ENCODE data around the gene CHTOP. TPM values are rescaled to one million over a fixed set of nuclear protein-coding genes. Genes with fewer than 3 reads are reported as not detected.

Gene CHTOP
- total RNA-seq, 4 donors from 2014 or later: 39.1 to 64.1 (median 45.7) TPM

- no peak for TF ChIP-seq CTCF (IDR thresholded peaks at IDR 0.05; ENCODE audit: low read depth)
Observed at GRCh38 chr1:153679337-153680119, 45.7 kb downstream of the CHTOP start.

GRCh38 chr1:153680120-153680403 is 46.2 kb downstream of the CHTOP start:
- no peak for TF ChIP-seq CTCF (IDR thresholded peaks at IDR 0.05; ENCODE audit: low read depth)

GRCh38 chr1:153682730-153683129 is 48.9 kb downstream of the CHTOP start:
- no peak for TF ChIP-seq CTCF (IDR thresholded peaks at IDR 0.05; ENCODE audit: low read depth)

GRCh38 chr1:153683854-153684253 is 50.0 kb downstream of the CHTOP start:
- TF ChIP-seq CTCF (IDR thresholded peaks at IDR 0.05; ENCODE audit: low read depth): no peak

GRCh38 chr1:153684892-153685291 is 51.0 kb downstream of the CHTOP start:
- no peak for TF ChIP-seq CTCF (IDR thresholded peaks at IDR 0.05; ENCODE audit: low read depth)

- TF ChIP-seq CTCF (IDR thresholded peaks at IDR 0.05; ENCODE audit: low read depth): no peak
Observed at GRCh38 chr1:153685544-153686340, 51.9 kb downstream of the CHTOP start.

- TF ChIP-seq CTCF (IDR thresholded peaks at IDR 0.05; ENCODE audit: low read depth): no peak
Observed at GRCh38 chr1:153687346-153688125, 53.7 kb downstream of the CHTOP start.
